NCI-H510A (cell line): ENCODE data around the gene YAP1.

Source experiments
- DNase-seq: peaks from one replicate; lab custom pipeline; 2025; lab: John Stamatoyannopoulos, UW

Gene YAP1

DNA sequence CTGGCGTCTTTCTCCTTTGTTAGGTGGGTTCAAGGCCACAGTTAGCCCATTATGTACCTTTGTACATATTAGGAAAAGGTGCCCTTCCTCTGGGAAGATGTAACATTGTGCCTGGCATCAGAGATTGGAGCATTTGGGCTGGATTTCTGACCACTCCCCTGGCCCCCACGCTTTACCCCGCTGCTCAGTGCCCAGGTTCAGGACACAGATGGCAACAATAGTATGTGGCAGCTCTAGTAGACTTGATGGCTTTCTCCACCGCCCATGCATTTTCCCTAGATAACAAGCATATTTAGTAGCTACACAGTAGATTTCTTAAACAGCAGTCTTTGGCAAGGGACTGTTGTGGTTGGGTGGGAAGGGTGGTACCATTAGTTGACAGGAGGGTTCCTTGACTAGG is 53.1 kb downstream of the YAP1 start:
- no peak for DNase-seq

DNA sequence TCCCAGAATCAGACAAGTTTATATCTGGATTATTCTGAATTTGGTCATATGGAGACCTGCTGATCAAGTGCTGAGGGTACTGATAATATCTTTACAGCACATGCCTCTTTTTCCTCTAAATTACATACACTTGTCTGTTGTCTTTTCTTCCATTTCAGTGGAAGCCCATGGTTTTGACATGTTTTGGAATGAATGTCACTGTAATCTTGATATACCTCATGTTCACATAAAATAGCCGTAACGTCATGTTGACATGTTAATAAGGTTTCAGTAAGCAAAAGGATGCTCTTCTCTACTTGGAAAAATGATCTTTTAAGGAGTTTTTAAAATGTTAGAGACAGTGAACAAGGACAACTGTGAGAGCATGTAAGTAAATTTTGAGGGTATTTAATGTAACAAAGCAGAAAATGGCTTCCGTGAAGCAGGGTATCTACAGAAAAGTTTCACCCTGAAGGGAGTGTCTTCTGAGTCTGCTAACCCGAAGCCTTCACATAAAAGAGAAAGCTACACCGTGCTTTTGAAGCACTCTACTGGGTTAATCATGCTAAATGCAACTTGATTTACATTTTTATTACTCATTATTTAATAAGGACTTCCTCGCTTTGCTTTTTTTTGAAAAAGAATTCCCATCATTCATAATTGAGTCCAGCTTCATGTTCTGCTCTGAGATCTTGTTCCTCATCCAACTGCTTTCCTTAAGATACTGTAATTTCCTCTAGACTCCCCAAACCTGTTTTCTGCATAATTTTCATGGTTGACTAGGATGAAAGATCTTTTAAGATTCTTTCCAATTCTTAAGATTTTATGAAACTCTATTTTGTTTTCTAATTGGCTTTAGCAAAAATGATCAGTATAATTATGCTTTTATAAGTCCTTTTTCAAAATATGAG is 56.2 kb downstream of the YAP1 start:
- DNase-seq, result no peak

DNA sequence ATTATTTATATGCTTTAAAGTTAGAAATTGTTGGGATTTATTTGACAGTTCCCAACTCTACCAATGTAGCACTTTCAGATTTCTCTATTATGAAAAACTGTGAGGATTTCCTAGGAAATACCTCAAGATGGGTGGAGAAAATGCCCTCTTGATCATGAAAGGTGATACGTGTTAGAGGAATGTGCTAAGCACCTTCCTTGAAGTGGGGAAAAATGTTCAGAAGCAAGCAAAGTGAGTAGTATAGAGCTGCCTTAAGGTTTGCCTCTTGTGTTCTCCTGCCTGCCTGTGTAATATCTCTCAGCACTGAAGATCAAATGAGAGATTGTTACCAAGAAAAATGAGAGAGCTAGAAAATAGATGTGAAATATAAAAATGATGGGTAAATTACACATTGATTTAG is 58.2 kb downstream of the YAP1 start:
- no peak for DNase-seq

DNA sequence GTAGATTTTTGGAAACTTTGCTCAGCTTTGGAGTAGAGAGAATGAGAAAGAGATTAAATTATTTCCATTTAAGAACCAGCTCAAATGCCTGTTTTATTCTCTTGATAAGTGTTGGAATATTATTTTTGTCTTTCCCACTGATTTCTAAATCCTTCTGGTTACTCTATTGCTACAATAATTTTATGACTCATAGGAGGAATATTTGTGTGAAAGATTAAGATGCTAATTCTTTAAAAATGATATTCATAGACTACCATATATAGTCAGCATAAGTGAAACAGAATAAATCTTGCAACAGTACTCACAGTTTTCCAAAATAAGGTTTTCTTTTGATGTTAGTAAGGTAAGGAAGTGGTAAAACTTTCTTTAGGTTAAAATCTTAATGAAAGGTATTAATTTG is 60.9 kb downstream of the YAP1 start:
- no peak for DNase-seq

DNA sequence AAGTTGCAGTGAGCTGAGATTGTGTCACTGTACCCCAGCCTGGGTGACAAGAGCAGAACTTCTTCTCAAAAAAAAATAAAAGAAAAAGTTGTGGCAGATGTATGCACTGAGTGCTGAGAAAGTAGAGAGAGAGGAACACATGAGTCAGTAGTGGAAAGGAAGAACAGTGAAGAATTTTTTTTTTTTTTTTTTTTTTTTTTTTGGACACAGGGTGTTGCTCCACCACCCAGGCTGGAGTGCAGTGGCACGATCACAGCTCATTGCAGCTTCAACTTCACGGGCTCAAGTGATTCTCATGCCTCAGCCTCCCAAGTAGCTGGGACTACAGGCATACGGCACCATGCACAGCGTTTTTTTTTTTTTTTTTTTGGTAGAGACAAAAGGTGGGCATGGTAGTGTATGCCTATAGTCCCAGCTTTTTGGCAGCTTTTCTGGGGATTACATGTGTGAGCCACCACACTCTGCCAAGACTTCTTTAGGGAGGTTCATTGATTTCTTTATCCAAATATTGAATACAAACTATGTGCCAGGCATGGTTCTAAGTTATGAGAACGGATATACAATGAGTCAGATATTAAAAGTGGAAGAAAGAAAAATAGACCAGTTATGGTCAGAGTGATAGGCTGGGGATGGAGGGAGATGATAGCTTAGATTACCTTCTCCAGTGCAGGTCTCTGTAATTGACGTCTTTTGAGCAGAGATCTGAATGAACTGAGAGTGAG is 62.0 kb downstream of the YAP1 start:
- no peak for DNase-seq

DNA sequence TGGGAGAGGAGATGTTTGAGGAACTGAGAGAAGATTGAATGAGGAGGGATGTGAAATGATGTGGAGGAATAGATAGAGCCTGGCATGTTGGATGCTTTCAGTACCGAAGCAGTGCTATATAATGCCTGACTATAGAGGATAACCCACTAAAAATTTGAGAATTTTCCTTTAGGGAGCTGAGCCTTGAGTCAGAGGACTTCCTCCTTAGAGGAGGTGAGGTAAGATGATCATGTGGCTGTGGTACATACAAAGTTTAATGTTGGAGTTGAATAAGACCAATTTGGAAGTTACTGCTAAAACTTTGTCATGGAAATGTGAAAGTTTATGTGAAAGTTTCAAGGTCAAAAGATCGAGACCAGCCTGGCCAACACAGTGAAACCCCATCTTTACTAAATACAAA is 66.9 kb downstream of the YAP1 start:
- DNase-seq, result no peak

DNA sequence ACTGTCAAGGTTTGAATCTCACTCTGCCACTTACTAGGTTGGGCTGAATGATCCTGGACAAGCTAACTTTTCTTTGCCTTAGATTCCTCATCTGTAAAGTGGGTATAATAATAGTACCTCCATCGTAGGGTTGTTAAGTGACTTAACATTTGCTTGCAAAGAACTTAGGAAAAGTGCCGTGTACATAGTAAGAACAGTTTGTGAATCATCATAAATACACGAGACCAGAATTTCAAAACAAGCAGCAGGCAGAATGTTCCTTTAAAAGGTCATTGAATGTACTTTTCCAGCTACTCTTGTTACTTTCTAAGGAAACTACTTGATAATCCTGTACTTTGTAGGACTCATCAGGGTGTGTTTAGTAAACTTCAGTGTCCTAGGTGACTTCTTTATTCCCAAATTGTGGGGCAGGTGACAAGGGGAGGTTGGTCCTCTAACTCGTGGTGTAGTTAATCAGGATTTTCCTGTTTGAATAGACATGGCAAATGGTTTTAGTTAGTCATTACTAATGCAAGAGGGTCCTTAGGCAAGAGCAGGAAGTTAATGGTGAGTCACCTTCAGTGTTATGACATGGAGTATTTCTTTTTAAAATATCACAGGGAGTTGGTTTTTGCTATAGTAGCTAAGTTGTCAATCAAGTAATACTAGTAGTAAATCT is 67.9 kb downstream of the YAP1 start:
- no peak for DNase-seq

DNA sequence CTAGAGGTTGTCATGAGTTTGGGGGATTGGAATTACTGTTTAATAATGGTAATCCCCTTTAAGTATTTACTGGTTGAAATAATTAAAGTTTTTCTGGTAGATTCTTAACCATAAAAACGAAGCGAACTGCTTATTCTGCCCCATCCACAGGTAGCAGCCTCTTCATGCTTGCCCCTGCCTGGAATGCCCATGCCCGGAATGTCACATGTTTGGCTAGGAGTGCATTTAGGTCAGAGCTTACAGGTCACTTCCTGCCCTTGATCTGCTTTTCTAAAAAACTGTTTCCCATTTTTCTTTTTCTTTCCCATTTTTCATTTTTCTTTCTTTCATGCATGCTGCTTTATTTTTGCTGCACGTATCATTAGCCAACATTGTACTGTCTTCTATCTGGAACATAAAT is 69.1 kb downstream of the YAP1 start:
- DNase-seq, result no peak

DNA sequence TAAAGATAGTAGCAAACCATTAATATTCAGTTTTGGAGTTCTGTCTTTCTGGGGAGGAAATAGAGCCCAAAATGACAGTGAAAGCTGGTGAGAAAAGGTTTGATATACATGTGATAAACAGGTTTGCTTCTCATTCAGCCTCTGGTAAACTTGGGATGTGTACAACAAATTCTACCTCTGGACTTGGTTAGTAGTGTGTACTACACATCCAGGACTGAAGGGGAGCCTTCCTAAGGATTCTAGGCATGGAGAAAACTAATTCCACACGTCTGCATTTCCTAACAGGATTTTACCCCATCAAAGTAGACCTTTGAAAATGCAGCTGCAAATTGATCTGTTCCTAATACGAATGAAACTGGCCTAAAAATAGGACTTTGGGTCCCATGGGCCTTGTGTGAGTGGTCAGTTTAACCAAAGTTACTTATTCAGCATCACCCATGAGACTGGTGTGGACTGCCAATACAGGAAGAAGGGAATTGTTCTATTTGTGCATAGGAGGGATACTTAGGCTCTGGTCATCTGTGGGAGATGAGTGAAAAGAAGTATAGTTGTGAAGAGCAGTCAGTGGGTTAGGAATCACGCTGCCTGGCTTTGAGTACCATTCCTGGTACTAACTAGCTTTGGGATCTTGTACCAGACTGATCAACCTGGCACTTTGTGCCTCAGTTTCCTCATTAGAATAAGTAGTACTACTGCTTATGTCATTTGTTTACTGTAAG is 74.2 kb downstream of the YAP1 start:
- DNase-seq, result no peak

DNA sequence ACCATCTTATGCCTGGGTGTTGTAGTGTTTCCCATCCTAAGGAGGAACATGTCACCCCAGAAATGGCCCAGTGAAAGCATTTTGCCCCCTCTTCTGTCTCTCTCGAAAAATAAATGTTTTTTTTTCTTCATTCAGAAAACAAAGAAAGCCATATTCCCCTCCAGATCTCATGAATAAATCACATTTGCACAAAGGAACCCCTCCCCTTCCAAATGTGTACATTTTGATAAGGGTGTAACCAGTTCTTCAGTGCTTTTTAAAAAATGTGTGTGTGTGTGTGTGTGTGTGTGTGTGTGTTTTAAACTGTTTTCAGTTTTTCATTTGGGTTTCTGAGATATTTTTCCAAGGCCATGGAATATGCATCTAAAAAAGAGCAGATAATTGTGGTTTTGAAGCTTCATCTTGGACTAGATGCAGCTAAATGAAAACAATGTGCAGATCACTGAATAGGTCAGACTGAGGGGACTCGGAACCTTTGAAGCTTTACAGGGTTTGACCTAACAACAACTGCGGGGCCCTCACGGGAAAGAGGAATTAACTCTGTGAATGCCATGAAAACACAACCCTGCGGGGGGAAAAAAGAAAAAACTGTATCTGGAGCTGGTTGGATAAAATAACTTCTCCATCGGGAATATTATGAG is 76.4 kb downstream of the YAP1 start:
- DNase-seq, result no peak

DNA sequence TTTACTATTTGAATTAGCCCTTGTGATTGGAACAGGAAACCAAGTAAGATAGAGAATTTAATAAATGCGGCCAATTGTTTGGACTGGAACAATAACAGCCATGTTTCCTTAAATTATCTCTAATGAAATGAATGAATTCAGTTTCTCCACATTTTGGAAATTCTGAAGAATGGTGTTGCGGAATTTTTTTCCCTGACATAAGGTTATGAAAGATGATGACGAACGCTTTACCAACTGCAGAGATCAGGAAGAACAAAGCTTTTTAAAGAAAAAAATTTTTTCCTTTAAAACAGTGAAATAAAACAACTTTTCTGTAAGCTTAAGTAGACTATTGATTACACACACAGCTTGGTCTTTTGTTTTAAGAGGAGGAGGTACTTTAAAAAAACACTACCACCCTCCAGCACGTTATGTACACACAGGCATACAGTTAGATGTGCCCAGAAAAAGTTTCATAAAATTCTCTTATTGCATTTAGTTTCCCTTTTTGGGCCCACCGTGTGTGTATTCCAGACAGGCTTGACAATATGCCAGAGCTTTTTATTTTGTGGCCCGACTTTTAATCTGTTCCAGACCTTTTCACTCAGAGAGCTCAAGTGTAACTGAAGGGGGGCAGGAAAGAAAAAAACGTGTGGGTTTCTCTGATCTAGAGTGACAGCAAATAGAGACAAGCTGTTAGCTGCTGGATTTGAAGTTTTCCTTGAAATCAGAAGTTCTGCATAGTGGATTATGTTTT is 77.3 kb downstream of the YAP1 start:
- DNase-seq, result no peak

DNA sequence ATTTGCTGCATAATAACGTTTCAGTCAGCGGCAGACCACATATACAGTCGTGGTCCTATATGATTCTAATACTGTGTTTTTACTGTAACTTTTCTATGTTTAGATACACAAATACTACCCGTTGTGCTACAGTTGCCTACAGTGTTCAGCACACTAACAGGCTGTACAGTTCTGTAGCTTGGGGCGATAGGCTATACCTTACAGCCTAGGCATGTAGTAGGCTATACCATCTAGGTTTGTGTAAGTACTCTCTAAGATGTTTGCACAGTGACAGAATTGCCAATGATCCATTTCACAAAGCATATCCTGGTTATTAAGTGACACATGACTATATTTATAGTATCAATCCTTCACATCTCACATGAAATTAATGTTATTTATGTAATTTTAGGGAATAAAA is 78.2 kb downstream of the YAP1 start:
- DNase-seq, result no peak

DNA sequence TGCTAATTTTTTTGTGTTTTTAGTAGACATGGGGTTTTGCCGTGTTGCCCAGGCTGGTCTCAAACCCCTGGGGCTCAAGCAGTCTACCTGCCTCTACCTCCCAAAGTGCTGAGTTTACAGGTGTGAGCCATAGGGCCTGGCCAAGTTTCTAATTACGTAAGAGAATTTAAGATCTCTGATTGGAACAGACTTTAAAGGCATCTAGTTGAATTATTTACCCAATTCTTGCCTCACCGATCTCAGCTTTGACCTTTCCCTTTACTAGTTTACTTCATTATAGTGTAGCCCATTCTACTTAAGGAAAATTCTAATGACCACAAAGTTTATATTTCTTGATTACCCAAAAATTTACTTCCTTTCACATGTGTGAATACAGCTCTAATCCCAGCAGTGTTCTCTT is 81.6 kb downstream of the YAP1 start:
- DNase-seq, result no peak

DNA sequence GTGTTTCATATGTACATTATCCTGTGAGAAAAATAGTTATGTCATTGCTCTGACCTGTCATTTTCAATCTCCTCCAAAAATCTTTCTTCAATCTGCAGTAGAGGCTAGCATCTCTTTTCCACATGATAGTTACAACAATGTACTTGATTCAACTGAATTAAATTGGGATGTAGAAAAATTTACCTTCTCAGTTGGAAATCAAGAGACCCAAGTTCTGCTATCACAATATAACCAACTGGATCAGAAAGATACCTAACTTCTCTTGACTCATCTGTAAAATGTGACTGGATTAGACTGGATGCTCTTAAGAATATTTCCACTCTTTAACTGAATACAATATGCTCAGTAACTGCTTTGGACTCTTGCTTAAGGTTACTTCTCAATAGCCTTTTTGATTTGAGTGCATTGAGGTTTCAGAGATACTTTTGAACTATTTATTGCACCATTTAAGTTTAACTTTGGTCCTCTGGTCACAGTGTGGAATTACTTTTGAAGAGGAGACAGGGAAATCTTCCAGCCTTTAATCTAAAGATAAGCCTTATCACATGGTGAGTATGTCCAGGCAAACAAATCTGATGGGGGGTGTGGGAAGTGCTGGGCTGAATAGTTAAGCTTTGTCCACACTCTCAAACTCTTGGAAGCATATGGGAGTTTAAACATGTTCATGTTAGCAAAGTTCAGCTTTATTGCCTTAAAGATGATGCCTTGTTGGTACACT is 82.3 kb downstream of the YAP1 start:
- DNase-seq, result no peak

DNA sequence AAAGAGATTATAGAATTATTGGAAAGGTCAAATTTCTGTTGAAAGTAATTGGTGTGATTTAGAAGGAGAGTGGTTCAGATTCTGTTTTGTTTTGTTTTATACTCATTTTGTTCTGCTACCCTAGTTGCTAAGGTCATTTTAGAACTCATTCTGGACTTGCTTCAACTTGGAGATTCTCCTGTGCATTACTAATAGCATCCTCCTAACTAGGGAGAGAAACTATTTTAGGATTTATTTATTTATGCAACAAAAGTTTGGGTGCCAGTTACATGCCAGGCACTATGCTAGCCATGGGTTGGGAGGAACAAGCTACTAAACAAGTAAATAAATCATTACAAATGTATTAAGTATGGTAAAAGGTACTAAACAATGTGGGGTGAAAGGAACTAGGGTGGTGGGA is 84.0 kb downstream of the YAP1 start:
- no peak for DNase-seq

DNA sequence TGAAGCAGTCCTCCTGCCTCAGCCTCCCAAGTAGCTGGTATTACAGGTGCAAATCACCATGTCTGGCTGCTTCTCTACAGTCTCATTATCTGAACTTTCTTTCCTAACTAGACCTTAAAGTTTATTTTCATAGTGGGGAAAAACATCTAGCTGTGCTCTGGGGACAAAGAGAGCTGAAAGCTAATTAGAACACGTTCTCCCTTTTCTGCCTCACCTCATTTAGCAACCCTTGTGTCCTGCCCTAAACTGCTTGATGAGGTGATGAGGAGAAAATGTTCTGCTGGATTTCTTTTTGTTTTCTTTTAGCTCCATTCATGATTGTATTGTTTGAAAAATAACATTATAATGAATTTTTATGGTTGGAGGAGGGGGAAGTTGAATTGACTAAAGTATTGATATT is 84.7 kb downstream of the YAP1 start:
- no peak for DNase-seq

DNA sequence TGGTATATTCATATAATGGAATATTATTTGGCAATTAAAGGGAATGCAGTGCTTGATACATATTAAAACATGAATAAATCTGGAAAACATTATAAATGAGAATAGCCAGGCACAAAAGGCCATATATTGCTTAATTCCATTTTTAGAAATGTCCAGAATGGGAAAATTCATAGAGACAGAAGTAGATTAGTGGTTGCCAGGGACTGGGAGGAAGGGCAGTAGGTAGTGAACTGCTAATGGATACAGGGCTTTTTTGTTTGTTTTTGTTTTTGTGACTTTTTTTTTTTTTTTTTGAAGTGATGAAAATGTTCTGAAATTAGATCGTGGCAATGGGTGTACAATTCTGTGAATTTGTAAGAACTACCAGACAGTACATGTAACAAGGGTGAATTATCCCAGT is 86.1 kb downstream of the YAP1 start:
- DNase-seq, result no peak

DNA sequence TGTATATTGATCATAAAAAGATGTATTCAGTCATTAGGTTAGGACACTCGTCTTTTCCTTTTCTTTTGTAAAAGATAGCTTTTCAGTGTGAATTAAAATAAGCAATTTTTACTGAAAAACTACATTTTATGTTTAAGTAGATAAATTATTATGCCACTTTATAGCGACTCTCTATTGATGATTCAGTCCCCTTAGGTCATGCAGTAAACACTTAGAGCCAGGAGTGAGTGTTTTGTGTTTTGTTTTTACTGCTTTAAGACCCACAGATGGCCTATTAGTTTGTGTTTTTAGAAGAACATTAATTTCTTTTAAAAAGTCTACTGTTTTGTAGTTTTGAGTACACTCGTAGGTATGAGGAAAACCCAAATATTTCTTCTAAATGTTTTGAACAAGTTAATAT is 86.6 kb downstream of the YAP1 start:
- DNase-seq, result no peak

DNA sequence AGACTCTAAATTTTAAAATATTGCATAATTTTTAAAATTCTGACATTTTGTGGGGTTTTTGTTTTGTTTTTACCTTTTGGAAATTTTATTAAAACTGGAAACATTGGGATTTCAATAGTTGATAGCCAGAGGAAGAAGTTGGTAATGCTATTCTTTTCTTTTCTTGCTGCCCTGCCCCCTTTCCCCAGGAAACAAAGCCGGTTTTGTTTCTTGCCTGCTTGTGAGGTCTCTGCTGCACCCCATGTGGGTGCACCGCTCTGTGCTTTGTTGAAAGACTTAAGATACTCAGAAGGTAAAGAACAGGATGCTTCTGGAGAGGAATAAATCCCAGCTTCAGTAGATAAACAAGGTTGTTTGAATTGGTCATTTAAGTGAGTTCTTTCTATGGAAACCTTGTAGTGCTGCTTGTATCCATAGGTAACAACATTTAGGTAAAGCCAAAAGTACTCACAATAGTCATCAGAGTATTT is 87.5 kb downstream of the YAP1 start:
- DNase-seq, result no peak

DNA sequence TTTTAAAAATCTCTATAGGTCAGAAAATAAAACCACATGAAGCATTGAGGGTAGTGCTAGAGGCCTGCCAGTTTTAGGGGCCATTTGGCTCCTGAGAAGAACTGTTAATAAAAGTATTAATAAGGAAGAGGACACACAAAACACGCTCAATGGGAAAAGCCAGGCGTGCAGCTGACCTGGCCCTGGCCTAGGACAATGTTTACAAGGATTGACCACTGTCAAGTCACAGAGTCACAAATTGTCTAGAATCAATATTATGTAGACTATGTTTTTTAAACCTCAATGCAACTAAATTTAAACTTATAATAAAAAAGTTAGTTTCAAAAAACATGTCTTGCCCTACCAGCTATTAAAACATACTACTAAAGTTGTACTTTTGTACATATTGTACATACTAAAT is 89.4 kb downstream of the YAP1 start:
- no peak for DNase-seq
